IPS-NIHi11 (cell line): ENCODE measurements around the gene IBSP.

Experiments used
- DNase-seq: peaks from one replicate; pipeline ENCODE4 v3.0.0; 2012; ENCODE audit warnings: mixed read lengths, low spot score

IBSP gene

DNA sequence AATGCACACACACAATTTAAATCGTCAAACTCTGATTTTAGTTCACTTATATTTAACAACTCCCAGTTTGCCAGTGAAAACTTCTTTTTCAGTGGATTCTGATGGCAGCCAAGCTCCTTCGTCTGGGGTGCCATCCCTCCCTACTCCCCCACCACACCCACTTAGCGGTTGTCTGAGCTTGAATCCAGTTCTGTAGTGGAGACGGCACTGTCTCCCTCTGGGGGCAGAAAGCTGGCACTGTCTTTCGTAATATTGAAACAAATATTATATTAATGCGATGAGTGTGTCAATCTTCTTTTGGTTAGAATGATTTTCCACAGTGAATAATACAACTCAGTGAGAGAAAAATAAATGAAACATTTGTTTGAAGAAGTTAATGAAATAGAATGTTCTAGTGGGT is 38.9 kb downstream of the IBSP start:
- peak; percentile 18 for DNase-seq

DNA sequence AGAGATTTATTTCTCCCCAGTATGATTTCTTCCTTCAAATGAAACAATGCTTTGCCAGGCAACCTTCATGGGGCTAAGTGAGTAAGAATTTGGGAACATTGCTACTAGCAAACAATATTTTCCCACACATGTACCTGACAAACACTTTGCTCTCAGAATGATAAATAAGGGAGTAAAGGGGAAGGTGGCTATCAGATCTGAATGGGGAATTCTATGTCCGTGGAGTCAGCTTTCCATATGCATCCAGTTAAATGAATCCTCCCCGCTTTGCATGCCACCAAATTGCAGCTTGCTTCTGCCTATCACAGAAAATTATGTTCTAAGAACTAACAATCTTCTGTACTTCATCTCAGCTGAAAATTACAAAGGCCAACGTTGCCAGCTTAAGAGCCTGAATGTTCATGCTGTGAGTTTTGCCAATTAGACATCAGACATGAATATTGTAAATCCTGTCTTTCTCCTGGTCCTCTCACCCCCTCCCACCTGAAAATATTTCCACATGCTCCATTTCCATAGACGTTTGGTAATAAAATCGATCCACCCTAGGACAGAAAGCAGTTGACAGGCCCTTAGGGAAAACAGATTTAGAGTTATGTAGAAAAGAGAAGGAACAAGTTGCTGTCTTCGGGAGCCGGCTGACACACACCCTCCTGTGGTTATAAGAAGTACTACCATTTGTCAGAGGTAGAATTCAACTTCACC is 39.7 kb downstream of the IBSP start:
- peak; percentile 51 for DNase-seq

- no peak for DNase-seq
Measured at GRCh38 chr4:87839592-87839946, 40.2 kb downstream of the IBSP start.

DNA sequence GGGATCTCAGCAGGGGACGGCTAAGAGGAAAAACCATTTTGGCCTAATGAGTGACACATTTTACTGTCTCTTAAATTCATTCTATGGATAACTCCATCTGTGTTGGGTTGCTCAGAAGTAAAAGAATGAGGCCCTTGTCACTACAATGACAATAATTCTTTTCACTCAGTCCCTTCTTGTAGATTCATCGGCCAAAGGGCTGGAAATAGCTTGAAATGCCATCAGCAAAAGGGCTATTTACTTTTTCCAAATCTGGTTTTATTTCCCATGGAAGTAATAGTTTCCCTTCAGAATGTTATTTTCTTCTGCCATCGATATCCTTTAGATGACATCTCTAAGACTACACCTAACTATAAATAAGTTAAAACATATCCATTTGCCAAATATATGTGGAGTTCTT is 40.8 kb downstream of the IBSP start:
- no peak for DNase-seq

GRCh38 chr4:87843936-87844335 is 44.6 kb downstream of the IBSP start:
- DNase-seq, result no peak

GRCh38 chr4:87844452-87844851 is 45.1 kb downstream of the IBSP start:
- no peak for DNase-seq

DNA sequence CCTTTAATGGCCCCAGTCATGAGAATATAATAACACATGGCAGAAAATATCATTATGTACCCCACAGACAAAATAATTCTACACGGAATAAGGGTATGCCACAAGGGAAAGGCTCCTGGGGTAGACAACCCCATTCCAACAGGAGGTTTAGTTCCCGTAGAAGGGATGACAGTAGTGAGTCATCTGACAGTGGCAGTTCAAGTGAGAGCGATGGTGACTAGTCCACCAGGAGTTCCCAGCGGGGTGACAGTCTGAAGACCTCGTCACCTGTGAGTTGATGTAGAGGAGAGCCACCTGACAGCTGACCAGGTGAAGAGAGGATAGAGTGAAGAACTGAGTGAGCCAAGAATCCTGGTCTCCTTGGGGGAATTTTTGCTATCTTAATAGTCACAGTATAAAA is 46.9 kb downstream of the IBSP start:
- DNase-seq, result no peak

- DNase-seq, result peak; percentile 60
Measured at GRCh38 chr4:87848622-87849351, 49.4 kb downstream of the IBSP start.

- DNase-seq, result no peak
Measured at GRCh38 chr4:87849612-87850011, 50.3 kb downstream of the IBSP start.

- DNase-seq, result no peak
Measured at GRCh38 chr4:87851332-87851731, 52.0 kb downstream of the IBSP start.

DNA sequence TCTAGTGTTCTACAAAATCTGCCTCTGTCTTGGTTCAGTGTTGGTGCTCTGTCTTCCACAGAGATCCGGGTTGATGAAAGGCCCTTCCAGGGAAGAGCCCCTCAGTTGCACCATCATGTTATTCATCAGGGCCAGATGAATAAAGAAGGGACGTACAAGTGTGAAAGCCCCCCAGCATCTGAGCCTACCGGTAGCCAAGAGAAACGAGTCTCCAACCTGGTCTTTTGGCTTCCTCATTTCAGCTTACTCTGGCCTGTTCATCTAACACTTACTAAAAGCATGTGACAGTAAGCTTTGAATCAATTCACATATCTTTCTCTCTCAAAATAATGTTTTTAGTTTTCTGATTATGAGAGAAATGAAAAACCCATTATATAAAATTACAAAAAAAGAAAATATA is 52.6 kb downstream of the IBSP start:
- DNase-seq, result no peak

GRCh38 chr4:87853108-87853507 is 53.8 kb downstream of the IBSP start:
- DNase-seq, result peak; percentile 33

DNA sequence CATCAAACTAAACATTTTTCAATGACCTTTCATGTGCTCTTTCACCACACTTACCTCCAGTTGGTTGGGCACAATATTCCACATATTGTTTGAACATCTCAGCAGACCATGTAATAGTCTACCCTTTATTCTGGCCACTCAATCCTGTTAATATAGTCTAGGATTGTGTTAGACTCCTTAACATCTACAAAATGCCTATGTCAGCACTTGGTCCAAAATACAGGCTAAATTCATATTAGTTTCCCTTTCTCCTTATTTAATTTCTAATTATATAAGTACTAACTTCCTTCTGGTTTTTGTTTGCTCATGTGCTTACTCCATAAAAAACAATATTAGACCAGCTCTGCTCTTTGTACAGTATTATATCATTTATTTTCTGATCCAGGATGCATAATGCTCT is 54.5 kb downstream of the IBSP start:
- no peak for DNase-seq

DNA sequence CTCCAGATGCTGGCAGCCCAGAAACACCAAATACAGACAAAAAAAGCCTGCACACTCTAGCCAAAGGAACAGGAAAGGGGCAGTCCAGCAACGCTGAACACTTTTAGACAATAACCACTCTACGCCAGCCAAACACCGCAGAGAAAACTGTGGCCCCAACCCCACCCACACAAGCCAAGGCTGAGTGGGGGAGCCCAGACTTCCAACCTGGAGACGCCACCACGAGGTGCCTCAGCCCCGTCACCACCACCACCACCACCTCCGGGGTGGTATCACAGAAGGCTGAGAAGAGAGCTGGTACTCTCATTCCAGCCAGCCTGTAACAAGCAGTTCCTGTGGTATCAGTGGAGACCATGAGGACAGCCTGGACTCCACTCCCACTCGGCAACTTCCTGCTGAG is 56.2 kb downstream of the IBSP start:
- no peak for DNase-seq

GRCh38 chr4:87856816-87857215 is 57.5 kb downstream of the IBSP start:
- no peak for DNase-seq

DNA sequence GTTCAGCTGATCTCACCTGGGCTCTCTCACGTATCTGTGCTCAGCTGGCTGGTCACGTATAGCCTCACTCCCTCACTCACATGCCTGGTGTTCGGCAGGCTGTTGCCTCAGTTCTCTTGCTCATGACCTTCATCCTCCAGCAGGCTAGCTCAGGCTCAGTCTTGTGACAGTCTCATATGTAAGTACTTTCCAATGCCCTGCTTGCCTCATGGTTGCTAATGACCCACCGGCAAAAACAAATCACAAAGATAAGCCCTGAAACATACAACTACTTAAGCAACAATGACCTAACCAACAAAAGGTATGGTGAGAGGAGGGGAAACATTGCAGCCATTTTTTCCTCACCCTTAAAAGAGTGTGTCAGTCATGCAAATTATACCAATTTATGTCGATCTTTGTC is 58.4 kb downstream of the IBSP start:
- DNase-seq, result no peak
